Ecto neural progenitor cell (in vitro differentiated cells): ENCODE results near the gene CAMK2G.
A peak's percentile ranks its signal among the peaks of the same experiment; 100 is the strongest.
"Not testable (repeated sequence)": the region's sequence is repeated elsewhere in the genome, so short reads cannot be mapped to it uniquely, and the experiment has no call there.

Source experiments
- DNase-seq: peaks from one replicate; pipeline ENCODE4 v3.0.0-alpha.2; 2018; ENCODE audit warnings: low spot score

The CAMK2G gene

DNA sequence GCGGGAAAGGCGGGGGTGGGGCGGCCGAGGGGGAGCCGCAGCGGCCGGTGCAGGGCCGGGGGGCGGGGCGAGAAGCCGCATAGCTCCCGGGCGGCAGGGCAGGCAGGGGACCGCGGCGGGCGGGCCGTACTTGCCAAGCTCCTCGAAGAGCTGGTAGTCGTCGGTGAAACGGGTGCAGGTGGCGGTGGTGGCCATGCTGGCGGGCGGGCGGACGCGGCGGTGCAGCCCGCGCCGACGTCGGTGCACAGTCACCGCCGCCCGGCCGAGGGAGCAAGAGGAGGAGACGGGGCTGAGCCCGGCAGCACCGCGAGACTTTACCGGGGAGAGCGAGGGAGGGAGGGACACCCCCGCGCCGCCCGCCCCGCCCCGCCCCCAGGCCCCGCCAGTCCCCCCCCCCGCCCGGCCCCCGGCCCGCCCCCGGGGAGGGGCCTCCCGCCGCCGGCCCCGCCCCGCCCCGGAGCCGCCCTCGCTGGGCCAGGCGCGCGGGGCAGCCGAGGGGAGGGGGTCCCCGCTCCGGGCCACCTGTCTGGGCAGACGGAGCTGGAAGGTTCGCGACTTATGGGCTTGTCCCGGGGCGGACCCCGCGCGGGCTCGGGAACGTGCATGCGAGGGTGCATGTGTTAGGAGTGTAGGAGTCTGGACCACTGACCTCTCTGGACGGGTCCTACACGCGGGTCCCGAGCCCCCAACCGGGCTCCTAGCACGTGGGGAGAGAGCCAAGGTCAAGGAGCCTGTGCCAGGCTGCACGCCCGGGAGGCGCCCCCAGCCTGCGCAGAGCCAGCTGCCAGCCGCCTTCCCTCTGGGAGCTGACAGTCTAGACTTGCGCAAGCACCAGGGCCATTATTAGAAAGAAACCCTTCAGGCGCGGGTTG is at the start of gene CAMK2G:
Gene CAMK2G (minus strand): TSS at position 289 of the 872 bp plus-strand sequence. CDS start 94 bp downstream, at position 195.
- DNase-seq = peak; percentile 86

DNA sequence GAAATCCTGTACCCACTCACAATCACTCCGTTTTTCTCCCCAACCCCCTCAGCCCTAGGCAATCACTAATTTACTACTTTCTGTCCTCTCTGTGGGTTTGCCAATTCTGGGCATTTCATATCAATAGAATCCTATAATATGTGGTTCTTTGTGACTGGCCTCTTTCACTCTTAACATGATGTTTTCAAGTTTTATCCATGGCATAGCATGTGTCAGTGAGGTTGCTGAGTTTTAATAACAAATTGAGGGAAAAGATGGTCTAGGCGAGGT is 48.4 kb upstream of the CAMK2G start:
- no peak for DNase-seq

DNA sequence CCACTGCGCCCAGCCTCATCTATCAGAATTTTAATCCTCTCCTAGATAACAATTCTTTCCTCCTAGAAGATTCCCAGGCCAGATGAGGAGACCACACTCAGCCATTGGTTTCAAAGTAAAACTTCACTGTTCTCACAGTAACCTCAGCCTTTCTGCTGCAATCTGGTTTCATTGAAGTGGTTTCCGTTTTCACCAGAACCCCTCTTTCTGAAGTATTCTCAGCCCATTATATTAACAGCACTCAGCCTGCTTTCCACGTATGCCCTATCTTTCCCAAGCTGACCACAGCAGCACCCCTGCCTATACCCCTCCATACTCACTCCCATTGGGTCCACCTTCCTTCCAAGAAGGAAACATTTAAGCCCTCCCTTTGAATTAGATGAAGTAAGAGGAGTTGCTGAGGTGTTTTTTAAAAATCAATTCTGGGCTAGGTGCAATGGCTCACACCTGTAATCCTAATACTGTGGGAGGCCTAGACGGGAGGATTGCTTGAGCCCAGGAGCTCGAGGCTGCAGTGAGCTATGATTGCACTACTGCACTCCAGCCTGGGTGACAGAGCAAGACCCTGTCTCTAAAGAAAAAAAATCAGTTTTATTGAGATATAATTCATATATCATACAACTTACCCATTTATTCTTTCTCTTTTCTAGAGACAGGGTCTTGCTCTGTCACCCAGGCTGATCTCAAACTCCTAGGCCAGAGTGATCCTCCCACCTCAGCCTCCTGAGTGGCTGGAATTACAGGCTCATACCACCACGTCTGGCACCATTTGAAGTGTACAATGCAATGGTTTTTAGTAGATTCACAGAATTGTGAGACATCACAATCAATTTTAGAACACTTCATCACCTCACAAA is 47.9 kb upstream of the CAMK2G start:
- no peak for DNase-seq

DNA sequence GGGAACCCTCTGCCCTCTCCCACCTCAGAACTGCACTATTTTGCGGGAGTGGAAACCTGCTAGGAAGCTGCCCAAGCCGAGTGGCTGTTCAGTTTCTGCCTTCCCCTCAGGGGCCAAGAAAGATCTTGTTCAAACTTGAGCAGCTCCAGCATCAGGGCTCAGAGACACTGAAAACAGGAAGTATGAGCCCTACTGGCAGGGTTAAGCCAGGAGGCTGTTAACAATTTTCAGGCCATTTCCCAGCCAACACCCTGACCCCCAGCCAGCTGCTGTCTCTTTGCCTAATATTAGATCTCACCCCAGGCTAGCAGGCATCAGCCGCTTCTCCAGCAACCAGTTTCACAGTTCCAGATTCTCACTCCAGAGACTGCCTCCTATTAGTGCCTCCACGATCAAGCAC is 45.7 kb upstream of the CAMK2G start:
- no peak for DNase-seq

DNA sequence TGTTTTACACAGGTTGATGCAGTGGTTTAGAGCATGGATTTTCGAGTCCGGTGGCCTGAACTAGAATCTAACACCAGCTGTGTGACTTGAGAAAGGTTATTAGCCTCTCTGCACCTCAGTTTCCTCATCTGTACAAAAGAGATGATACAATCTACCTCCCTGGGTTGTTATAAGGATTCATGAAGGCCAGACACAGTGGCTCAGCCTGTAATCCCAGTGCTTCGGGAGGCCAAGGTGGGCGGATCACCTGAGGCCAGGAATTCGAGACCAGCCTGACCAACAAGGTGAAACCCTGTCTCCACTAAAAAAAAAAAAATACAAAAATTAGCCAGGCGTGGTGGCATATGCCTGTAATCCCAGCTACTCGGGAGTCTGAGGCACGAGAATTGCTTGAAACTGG is 45.1 kb upstream of the CAMK2G start:
- not testable (repeated sequence) for DNase-seq

DNA sequence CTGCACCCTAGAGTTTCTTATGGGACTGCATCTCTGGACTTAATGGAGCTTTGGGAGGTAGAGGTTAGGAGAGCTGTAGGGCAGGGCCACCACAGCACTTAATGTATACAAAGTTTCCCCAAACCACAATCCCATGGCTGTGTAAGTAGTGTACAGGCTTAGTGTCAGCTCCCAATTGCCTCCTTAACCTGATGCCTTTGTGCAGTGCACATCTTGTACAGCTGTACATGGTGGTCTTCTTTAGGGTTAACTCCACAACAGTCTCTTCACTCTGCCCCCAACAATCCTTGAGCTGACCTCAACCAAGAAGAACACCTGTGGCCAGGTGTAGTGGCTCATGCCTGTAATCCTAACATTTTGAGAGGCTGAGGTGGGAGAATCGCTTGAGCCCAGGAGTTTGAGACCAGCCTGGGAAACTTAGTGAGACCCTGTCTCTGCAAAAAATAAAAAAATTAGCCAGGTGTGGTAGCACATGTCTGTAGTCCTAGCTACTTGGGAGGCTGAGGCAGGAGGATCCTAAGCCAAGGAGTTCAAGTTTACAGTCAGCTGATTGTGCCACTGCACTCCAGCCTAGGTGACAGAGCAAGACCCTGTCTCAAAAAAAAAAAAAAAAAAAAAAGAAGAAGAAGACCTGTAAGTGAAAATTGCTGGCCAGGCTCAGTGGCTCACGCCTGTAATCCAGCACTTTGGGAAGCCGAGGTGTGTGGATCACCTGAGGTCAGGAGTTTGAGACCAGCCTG is 43.4 kb upstream of the CAMK2G start:
- no peak for DNase-seq

DNA sequence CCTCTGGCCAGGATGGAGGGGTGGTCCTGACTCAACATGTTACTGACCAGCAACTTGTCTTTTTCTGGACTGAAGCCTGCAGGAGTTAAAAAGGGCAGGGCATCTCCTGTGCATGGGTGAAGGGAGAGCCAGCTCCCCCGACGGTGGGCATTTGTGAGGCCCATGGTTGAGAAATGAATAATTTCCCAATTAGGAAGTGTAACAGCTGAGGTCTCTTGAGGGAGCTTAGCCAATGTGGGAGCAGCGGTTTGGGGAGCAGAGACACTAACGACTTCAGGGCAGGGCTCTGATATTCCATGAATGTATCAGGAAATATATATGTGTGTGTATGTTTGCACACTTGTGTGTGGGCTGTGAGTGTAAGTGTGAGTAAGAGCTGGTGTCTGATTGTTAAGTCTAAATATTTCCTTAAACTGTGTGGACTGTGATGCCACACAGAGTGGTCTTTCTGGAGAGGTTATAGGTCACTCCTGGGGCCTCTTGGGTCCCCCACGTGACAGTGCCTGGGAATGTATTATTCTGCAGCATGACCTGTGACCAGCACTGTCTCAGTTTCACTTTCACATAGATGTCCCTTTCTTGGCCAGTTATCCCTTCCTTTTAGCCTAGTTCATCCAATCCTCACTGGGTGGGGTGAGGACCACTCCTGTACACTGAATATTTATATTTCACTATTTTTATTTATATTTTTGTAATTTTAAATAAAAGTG is 42.6 kb upstream of the CAMK2G start:
- no peak for DNase-seq

DNA sequence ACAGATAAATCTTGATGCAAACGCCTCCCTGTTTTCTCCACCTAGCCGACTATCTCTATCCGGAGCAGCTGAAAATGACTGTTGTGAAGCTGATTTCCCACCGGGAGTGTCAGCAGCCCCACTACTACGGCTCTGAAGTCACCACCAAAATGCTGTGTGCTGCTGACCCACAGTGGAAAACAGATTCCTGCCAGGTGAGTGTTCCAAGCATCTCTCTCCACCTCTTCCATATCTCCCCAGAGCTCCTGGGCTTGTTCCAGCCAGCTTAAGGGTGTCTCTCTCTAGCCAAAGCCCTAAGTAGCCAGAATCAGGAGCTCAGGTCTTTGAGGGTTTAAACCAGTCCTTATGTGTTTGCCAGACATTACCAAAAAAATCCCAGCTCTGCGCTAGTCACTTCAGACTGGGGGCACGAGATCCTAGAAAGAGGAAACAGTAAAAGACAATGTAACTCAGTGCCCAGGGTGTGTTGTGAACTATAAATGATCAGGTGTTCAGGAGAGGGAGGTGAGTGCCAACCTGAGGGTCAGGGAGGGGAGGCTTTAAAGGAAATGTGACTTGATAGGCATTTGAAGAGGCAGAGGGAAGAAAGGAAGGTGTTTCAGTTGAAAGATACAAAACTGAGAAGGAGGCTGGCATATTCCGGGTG is 41.0 kb upstream of the CAMK2G start:
- no peak for DNase-seq

DNA sequence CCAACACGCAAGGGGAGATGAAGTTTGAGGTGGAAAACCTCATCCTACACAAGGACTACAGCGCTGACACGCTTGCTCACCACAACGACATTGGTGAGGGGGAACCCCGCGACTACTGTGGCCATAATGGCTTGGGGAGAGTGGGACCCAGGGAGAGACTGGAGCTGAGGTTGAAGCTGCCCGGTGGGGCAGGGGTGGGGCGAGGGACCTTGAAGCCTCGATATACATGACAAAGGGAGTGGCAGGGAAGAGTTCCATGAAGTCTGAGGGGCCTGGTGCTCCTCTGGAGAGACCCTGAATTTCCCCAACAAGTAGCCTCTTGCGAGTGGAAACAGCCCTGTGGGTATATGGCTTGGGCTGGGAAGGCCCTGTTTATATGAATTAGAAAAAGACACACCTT is 39.7 kb upstream of the CAMK2G start:
- no peak for DNase-seq

DNA sequence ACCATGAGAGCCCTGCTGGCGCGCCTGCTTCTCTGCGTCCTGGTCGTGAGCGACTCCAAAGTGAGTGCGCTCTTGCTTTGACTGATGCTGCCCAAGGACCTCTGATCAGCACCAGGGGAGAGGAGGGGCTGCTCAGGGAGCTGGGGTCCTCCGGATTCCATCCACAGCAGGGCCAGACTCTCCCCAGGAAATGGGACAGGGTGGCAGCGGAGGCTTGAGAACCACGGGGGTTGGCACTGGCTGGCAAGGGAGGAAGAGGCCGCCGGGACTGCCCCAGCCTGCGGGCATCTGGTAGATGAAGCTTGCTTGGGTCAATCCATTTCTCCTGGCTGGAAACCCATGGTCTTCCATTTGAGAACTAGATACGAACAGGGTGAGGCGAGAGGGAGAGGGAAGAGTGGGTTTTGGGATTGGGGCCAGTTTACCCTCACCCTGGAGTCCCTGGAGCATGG is 37.2 kb upstream of the CAMK2G start:
- DNase-seq = no peak

DNA sequence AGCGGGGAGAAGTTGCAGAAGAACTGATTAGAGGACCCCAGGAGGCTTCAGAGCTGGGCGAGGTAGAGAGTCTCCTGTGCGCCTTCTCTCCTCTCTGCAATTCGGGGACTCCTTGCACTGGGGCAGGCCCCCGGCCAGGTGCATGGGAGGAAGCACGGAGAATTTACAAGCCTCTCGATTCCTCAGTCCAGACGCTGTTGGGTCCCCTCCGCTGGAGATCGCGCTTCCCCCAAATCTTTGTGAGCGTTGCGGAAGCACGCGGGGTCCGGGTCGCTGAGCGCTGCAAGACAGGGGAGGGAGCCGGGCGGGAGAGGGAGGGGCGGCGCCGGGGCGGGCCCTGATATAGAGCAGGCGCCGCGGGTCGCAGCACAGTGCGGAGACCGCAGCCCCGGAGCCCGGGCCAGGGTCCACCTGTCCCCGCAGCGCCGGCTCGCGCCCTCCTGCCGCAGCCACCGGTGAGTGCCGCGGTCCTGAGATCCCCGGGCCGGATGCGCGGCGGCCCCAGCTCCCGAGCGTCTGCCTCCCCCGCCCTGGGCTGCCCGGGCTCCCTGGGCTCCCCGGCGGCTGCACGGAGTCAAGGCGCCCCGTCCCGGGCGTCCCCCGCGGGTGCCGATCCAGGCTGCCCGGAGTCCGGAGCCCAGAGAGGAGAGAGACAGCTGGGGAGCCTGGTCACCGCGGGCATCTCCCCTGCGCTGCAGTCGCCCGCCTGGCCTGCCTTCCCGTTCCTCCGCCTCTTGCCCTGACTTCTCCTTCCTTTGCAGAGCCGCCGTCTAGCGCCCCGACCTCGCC is 36.6 kb upstream of the CAMK2G start, which contains the start of gene PLAU:
Gene PLAU (plus strand): TSS at position 369 of the 789 bp plus-strand sequence. CDS start 424 bp downstream, outside the sequence.
- peak; percentile 84 for DNase-seq

DNA sequence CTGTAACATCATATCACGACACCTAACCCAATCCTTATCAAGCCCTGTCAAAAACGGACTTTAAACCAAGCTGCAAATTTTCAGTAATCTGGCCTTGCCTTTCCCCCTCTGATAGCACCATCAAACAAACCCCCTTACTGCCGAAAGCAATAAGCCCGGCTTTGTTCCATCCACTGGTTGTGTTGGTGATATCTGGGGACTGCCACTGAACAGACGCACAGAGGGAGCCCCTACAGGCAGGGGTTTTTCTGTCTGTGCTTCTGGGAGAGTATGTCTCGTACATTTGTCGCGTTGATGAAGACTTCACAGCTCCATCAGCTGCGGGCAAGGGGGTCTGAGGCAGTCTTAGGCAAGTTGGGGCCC is 36.0 kb upstream of the CAMK2G start:
- no peak for DNase-seq

DNA sequence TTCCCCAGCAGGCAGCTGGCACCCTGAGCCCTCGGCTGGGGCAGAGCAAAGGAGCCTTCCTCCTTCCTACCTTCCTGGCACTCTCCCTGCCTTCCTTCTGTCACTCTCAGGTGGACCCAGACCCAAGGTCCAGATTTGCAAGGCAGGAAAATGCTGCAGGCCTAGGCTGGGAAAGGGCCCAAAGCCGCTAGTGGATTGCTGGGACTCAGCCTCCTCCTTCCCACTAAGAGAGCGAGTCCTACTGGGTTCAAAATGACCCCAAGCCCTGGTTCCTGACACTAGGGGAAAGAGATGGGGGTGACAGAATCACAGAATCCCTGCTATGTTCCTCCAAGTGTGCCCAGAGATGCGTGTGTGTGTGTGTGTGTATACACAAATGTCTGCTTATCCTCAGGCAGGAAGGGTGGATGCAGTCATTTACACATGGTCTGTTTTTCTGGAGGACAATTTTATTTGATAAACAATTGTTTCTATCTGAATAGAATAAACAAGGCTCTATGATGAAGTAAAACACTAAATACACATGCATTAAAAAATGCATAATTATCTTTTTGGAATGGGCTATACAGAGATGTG is 35.3 kb upstream of the CAMK2G start:
- DNase-seq = no peak

DNA sequence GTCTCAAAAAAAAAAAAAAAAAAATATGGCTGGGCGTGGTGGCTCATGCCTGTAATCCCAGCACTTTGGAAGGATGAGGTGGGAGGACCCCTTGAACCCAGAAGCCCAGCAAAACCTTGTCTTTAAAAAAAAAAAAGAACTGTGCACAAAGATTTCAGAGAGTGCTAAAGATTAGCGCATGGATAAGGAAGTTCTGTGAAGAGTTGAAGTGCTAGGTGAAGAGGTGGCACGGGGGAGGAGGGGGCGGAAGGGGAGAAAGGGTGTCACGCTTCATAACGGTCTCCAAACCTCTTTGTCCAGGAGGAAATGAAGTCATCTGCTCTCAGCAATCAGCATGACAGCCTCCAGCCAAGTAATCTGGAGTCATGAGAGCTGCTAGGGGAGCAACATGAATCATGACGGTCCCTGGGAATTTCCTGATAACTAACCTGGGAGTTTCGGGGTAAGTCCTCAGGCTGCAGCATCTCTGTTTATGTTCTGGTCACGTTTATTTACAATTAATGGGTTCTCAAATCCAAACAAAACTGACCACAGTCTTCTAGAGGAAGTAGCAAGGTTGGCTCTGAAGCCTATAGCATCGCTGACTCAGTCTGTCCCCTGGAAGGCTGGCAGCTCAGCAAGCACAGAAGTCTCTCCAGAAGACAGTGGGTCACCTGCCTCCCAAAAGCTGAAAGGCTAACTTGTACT is 34.6 kb upstream of the CAMK2G start:
- DNase-seq = no peak

DNA sequence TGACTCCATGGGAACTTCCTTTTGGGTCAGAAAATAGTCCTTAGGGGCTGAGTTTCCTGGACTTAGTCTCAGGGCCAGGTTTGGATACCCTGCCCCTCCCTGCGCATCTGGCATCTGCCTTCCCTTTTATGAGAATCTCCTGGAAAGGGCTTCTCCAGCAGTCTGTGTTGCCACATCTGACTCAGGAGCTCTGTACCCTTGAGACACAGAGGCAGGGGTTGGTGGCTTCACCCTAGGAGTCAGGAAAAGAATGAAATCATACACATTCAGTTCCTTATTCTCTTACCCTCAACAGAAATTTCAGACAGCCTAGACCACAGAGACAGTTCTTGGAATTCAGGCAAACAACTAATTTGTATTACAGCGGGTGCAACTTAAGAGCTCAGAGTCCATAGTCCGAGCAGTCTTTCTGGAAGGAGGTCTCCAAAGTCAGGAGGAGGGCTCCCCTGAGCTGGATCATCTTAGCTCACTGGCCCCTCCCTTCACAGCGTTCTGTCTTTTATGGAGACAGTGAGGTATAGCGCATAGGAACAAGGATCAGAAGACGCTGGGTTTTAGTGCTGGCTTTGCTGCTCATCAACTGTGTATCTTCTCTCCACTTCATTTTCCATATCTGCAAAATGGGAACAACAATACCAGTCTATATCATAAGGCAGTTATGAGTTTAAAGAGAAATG is 33.6 kb upstream of the CAMK2G start:
- DNase-seq = no peak

DNA sequence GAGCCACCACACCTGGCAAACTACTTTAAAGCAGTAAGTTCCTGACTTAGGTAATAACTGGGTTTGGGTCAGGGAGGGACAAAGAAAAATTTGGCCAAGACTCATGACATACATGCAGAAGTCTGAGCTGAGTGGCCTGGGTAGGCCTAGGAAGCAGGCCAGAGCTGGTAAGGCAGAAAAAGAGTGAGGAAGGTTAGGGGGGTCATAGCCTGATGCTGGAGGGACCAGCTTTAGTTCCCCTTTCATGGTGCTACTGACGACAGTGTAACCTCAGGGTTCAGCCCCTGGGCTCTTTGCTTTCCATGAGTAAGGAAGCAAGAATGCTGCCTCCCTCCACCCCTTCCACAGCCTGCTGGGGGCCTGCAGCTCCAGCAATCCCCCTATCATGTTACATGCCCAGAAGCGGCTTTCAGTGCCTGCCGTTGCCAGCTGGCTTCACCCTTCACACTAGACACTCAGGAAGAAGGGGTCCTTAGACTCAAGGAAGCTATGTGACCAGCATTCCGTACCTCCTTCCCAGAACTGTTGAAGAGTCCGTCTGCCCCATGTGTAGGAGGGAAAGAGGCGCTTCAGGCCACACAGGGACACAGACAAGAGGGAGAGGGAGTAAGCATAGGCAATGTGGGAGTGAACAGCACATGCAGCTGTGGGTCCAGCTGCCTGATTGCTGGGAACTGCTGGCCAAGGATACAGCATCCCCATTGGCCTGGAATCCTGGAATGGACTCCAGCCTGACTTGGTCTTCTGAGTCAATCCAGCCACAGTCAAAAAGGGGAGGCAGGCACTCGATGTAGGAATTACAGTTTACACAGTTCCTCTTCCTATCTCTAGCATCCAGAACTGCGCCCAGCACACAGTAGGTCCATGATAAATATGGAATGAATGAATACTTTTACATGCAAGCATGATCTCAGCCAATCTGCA is 32.4 kb upstream of the CAMK2G start:
- peak; percentile 86 for DNase-seq

DNA sequence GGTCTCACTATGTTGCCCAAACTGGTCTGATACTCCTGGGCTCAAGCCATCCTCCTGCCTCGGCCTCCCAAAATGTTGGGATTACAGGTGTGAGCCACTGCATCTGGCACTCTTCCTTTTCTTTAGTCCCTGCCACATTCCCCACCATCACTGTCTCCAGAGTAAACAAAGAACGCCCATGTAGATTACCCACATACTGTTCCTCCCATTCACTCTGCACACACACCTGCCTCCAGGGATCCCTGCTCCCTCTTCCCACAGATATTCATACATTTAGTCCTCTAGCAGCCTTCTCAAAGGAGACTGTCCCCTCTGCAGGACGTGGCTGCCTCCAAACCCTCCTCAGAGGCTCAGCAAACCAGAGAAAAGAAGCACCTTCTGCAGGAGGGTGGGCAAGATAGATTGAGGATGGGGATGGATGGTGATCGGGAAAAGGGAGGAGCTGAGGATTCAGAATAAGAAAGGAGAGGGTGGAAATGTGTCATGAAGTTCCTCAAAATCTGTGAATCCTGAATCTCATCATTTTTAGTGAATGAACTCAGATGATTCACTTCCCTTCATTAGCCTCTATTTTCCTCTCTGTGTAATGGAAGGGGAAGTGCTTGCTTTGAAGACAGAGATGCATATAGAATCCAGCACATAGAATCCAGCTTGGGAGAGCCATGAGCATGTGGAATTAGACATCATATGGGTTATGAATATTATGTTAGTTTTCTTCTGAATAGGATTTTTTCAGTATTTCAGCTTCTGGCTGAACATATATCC is 31.1 kb upstream of the CAMK2G start:
- no peak for DNase-seq
